K562 (cell line): ENCODE data around the gene FDX1. TPM values are rescaled to one million over a fixed set of nuclear protein-coding genes. Genes with fewer than 3 reads are reported as not detected.

Source experiments
- ATAC-seq: fragments of 200-7000 bp; cut with Tn5 transposase; 3 replicates; pipeline ENCODE4 v1.9.1; 2020; ENCODE audit warnings: moderate library complexity
- BruUV-seq: library from RNA; stranded (reverse); fragments of 400-500 nt; replicated peaks from 2 replicates; lab custom pipeline; 2021; lab: Mats Ljungman, UMichigan
- CTCF ChIA-PET: fragments of 300-600 bp; formaldehyde crosslinking; extraction: SDS; loops from one replicate; lab custom pipeline; 2021; ENCODE audit warnings: low intra/inter-chr PET ratio; lab: Yijun Ruan, JAX
- POLR2A ChIA-PET: fragments of 300-600, 350-650 bp; sonication (Branson Sonifier 250); formaldehyde crosslinking; extraction: SDS; loops from one replicate; lab custom pipeline; 2021; ENCODE audit warnings: antibody characterized with exemption, inconsistent platforms; lab: Yijun Ruan, JAX
- DNase-seq, 4 experiments: peaks; one replicate each; pipeline versions ENCODE4 v3.0.0 to v3.0.0-alpha.2; 2011 to 2018; ENCODE audit warnings: low spot score in 3 of 4, mixed read lengths in 3 of 4; ENCODE audit errors: extremely low read depth in 1 of 4
- FAIRE-seq: peaks from 2 replicates; lab custom pipeline; 2011; peaks lifted over from hg19 to GRCh38; lab: Jason Lieb, UNC
- H2AFZ ChIP-seq: 2 replicates; pipeline ENCODE4 v1.6.0; 2011; ENCODE audit warnings: low read depth, low read length, control low read depth, inconsistent platforms
- H3K27ac ChIP-seq: fragments of 200-600 bp; 3 replicates; pipeline ENCODE4 v1.8.0; 2011; ENCODE audit warnings: low read depth, mild to moderate bottlenecking, control low read depth, inconsistent platforms, low read length, moderate library complexity, mixed read lengths; ENCODE audit errors: extremely low read depth
- H3K27me3 ChIP-seq, 2 experiments: fragments of 300-600 bp in 1 of 2; 2 replicates in 1 of 2; 3 replicates in 1 of 2; pipeline versions ENCODE4 v1.6.0 to v1.8.0; 2011; ENCODE audit warnings: inconsistent platforms in 2 of 2, low read length in 2 of 2, mild to moderate bottlenecking in 1 of 2, mixed read lengths in 1 of 2, moderate library complexity in 1 of 2; ENCODE audit not compliant: control insufficient read depth in 2 of 2, insufficient read depth in 2 of 2
- H3K36me3 ChIP-seq: fragments of 300-600 bp; 3 replicates; pipeline ENCODE4 v1.8.0; 2011; ENCODE audit warnings: mild to moderate bottlenecking, low read length, inconsistent platforms; ENCODE audit not compliant: control insufficient read depth, insufficient read depth
- H3K4me1 ChIP-seq, 2 experiments: fragments of 200-600 bp in 1 of 2; replicated peaks in 1 of 2; 2 replicates in 1 of 2; 3 replicates in 1 of 2; pipeline versions ENCODE4 v1.5.1 to v1.8.0; 2011; ENCODE audit warnings: inconsistent platforms in 2 of 2, low read length in 2 of 2, mild to moderate bottlenecking in 1 of 2, mixed read lengths in 1 of 2, moderate library complexity in 1 of 2; ENCODE audit not compliant: control insufficient read depth in 2 of 2, insufficient read depth in 2 of 2
- H3K4me2 ChIP-seq: 2 replicates; pipeline ENCODE4 v1.6.1; 2011; ENCODE audit warnings: low read length, control low read depth, inconsistent platforms, mixed read lengths; ENCODE audit not compliant: insufficient read depth
- H3K4me3 ChIP-seq: fragments of 200-600 bp; sonication (generic), shearing (Covaris generic); 2 replicates; pipeline ENCODE4 v1.5.1; 2016; ENCODE audit warnings: control low read depth, inconsistent platforms
- H3K79me2 ChIP-seq: fragments of 200-600 bp; 3 replicates; pipeline ENCODE4 v1.8.0; 2011; ENCODE audit warnings: low read length, inconsistent platforms; ENCODE audit not compliant: control insufficient read depth, insufficient read depth
- H3K9ac ChIP-seq, 2 experiments: 2 replicates each; pipeline versions ENCODE4 v1.6.0 to v1.6.1; 2011; ENCODE audit warnings: low read depth in 2 of 2, low read length in 2 of 2, control low read depth in 1 of 2, inconsistent platforms in 1 of 2, mild to moderate bottlenecking in 1 of 2, mixed read lengths in 1 of 2; ENCODE audit not compliant: insufficient read depth in 1 of 2
- H3K9me1 ChIP-seq: one replicate; pipeline ENCODE4 v1.6.0; 2011; ENCODE audit warnings: inconsistent platforms, mild to moderate bottlenecking, low read length, moderate library complexity; ENCODE audit not compliant: control insufficient read depth, insufficient read depth
- H3K9me3 ChIP-seq: replicated peaks from 2 replicates; pipeline ENCODE4 v1.5.1; 2011; ENCODE audit warnings: low read depth, low read length, inconsistent platforms; ENCODE audit not compliant: control insufficient read depth, insufficient read depth
- H4K20me1 ChIP-seq: replicated peaks from 2 replicates; pipeline ENCODE4 v1.6.1; 2011; ENCODE audit warnings: low read length, inconsistent platforms, mixed read lengths; ENCODE audit not compliant: control insufficient read depth, insufficient read depth
- ETV5 ChIP-seq: sonication (generic); formaldehyde crosslinking; IDR thresholded peaks from 2 replicates; pipeline ENCODE4 v1.4.0; 2020; ENCODE audit warnings: low read depth, mild to moderate bottlenecking, missing genetic modification reagents
- HDAC1 ChIP-seq, 2 experiments: fragments of 450-650 bp; IDR thresholded peaks; 2 replicates each; pipeline ENCODE4 v1.6.1; 2016 to 2017; ENCODE audit warnings: inconsistent platforms in 1 of 2, mild to moderate bottlenecking in 1 of 2, moderate library complexity in 1 of 2
- WGBS: fragments of 100-300 bp; shearing (Covaris generic); methylation state at CpG from one replicate; pipeline ENCODE4 v1.1.6; 2016; ENCODE audit warnings: low coverage, mixed read lengths; ENCODE audit not compliant: insufficient coverage; ENCODE audit errors: missing lambda C conversion rate; 5-methylcytosine and 5-hydroxymethylcytosine counted together
- in situ Hi-C: fragments of 300-500 bp; cut with MboI; formaldehyde crosslinking; loops from 4 replicates; pipeline ENCODE4 v1.15.0; 2018; ENCODE audit warnings: inconsistent platforms, mixed read lengths
- intact Hi-C: fragments of 100-400 bp; cut with micrococcal nuclease; formaldehyde crosslinking; loops from 2 replicates; pipeline ENCODE4 v1.14.2; 2022
- polyA plus RNA-seq, 8 experiments: library from polyadenylated mRNA; depleted of rRNA in 4 of 8; stranded (reverse) in 5 of 8; unstranded in 3 of 8; fragments of >200 nt; fragmentation: Nextera tagmentation in 2 of 8; fragmentation: Illumina TruSeq in 1 of 8; extraction: Ambion mirVana in 2 of 8; extraction: Trizol in 1 of 8; gene quantifications; 2 replicates each; pipeline versions ENCODE4 v1.2.1 to v1.2.3, GENCODE V29; 2011 to 2014; ENCODE audit warnings: inconsistent platforms in 1 of 8, missing spikeins in 1 of 8
- total RNA-seq, 7 experiments: library from RNA; depleted of rRNA in 6 of 7; stranded (reverse); fragments of >200 nt in 6 of 7; fragmentation: Illumina TruSeq in 2 of 7; extraction: Trizol in 2 of 7; gene quantifications; 2 replicates each; pipeline versions ENCODE4 v1.2.1 to v1.2.3, GENCODE V29; 2011 to 2021; ENCODE audit warnings: low replicate concordance in 1 of 7
- TF ChIP-seq, protein P1 (sequence below): fragments of 450-650 bp; IDR thresholded peaks from 2 replicates; pipeline ENCODE4 v1.6.1; 2016; ENCODE audit warnings: low read depth
- TF ChIP-seq, protein P2 (sequence below): fragments of 250-450 bp; sonication (Bioruptor Pico); IDR thresholded peaks from 2 replicates; pipeline ENCODE4 v1.4.0; 2020; ENCODE audit warnings: mild to moderate bottlenecking, moderate library complexity
- TF ChIP-seq, protein P3 (sequence below): sonication (generic); formaldehyde crosslinking; IDR thresholded peaks from 2 replicates; pipeline ENCODE4 v1.8.0; 2022; ENCODE audit warnings: missing genetic modification reagents, mild to moderate bottlenecking, borderline replicate concordance

Gene FDX1
- total and polyA plus RNA-seq, 9 of the 15 experiments (the other 6 are each of a cell fraction or from before 2014, with no cell fraction given), result 6.4 to 14.3 (median 11.4) TPM

DNA sequence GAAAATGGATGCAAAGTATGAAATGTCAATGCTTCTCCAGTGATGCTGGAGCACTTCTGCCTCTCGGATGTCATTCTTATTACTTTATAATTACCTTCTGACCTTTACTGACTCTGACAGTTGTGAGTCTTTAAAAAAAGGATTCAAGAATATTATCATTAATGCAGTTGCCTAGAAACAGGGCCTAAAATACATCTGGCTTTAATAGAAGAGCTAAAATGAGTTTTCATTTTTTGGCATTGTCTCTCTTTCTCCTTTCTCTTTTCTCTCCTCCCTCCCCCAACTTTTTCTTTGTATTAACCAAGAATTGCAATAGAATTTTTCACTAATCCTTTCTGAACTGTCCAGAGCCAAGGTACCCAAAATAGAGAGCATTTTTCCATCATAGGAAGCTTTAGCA, 45.9 kb downstream of the FDX1 start (continued):
- TF ChIP-seq, protein P1, sequence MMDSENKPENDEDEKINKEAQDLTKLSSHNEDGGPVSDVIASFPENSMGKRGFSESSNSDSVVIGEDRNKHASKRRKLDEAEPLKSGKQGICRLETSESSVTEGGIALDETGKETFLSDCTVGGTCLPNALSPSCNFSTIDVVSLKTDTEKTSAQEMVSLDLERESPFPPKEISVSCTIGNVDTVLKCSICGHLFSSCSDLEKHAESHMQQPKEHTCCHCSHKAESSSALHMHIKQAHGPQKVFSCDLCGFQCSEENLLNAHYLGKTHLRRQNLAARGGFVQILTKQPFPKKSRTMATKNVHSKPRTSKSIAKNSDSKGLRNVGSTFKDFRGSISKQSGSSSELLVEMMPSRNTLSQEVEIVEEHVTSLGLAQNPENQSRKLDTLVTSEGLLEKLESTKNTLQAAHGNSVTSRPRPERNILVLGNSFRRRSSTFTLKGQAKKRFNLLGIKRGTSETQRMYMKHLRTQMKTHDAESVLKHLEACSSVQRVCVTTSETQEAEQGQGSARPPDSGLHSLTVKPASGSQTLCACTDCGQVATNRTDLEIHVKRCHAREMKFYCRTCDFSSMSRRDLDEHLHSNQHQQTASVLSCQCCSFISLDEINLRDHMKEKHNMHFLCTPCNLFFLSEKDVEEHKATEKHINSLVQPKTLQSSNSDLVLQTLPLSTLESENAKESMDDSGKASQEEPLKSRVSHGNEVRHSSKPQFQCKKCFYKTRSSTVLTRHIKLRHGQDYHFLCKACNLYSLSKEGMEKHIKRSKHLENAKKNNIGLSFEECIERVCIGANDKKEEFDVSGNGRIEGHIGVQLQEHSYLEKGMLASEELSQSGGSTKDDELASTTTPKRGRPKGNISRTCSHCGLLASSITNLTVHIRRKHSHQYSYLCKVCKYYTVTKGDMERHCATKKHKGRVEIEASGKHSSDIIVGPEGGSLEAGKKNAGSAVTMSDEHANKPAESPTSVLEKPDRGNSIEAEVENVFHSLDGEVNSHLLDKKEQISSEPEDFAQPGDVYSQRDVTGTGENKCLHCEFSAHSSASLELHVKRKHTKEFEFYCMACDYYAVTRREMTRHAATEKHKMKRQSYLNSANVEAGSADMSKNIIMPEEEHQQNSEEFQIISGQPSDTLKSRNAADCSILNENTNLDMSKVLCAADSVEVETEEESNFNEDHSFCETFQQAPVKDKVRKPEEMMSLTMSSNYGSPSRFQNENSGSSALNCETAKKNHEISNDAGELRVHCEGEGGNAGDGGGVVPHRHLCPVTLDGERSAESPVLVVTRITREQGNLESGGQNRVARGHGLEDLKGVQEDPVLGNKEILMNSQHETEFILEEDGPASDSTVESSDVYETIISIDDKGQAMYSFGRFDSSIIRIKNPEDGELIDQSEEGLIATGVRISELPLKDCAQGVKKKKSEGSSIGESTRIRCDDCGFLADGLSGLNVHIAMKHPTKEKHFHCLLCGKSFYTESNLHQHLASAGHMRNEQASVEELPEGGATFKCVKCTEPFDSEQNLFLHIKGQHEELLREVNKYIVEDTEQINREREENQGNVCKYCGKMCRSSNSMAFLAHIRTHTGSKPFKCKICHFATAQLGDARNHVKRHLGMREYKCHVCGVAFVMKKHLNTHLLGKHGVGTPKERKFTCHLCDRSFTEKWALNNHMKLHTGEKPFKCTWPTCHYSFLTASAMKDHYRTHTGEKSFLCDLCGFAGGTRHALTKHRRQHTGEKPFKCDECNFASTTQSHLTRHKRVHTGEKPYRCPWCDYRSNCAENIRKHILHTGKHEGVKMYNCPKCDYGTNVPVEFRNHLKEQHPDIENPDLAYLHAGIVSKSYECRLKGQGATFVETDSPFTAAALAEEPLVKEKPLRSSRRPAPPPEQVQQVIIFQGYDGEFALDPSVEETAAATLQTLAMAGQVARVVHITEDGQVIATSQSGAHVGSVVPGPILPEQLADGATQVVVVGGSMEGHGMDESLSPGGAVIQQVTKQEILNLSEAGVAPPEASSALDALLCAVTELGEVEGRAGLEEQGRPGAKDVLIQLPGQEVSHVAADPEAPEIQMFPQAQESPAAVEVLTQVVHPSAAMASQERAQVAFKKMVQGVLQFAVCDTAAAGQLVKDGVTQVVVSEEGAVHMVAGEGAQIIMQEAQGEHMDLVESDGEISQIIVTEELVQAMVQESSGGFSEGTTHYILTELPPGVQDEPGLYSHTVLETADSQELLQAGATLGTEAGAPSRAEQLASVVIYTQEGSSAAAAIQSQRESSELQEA, result no peak

DNA sequence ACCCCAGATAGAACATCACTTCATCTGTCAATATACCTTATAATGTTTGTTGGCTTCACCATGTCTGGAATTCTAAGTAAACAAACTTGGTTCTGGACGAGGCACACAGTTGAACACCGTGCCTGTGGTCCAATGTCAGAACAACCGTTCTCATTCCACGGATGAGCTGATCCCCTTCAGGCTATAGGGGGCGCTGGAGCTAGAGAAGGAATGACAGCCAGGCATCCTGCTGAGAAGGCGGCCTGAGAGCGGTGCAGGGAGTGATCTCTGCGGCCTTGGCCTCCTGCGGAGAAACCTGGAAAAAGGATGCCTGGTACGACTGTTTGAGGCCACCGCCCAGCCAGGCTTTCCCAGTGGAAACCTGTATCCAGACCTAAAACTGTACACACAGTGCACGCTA, 48.7 kb downstream of the FDX1 start:
- Histone ChIP-seq H3K4me1 (no peaks in the 10 kb centered on the region; a peak in 2 of 5 replicates), H3K27me3 (no peaks in the 10 kb centered on the region), H3K27ac (no peak overlapping the region), H3K9me3 (no peaks in the 10 kb centered on the region), H3K4me3 (no peak overlapping the region), H4K20me1 (no peaks in the 10 kb centered on the region; the same call in 1 of the 2 replicates), H3K9ac (no peak overlapping the region), H3K79me2 (no peaks in the 10 kb centered on the region), H3K9me1 (no peaks in the 10 kb centered on the region), H2AFZ (no peak overlapping the region), H3K4me2 (no peak overlapping the region), H3K36me3 (no peaks in the 10 kb centered on the region)
- intact Hi-C loops (no loop called here), in situ Hi-C loops (no loop called here)
- peak; percentile 83 for FAIRE-seq
- peak; percentile 96 for ATAC-seq
- DNase-seq, result peak; percentile 50 to 59 (median 54)
- WGBS, result 8% methylated on average over 12 of the region's 12 CpGs
- POLR2A ChIA-PET, result interaction anchor here (0.7 kb wide), 1 partner anchor 987 kb away, joined by 3 read pairs; no protein-coding TSS in a partner anchor
- no TSS peak for BruUV-seq
- CTCF ChIA-PET, result no interaction called here
- TF ChIP-seq HDAC1 (IDR thresholded peaks at IDR 0.05), result no peak
- no peak for TF ChIP-seq ETV5
- TF ChIP-seq, protein P2, sequence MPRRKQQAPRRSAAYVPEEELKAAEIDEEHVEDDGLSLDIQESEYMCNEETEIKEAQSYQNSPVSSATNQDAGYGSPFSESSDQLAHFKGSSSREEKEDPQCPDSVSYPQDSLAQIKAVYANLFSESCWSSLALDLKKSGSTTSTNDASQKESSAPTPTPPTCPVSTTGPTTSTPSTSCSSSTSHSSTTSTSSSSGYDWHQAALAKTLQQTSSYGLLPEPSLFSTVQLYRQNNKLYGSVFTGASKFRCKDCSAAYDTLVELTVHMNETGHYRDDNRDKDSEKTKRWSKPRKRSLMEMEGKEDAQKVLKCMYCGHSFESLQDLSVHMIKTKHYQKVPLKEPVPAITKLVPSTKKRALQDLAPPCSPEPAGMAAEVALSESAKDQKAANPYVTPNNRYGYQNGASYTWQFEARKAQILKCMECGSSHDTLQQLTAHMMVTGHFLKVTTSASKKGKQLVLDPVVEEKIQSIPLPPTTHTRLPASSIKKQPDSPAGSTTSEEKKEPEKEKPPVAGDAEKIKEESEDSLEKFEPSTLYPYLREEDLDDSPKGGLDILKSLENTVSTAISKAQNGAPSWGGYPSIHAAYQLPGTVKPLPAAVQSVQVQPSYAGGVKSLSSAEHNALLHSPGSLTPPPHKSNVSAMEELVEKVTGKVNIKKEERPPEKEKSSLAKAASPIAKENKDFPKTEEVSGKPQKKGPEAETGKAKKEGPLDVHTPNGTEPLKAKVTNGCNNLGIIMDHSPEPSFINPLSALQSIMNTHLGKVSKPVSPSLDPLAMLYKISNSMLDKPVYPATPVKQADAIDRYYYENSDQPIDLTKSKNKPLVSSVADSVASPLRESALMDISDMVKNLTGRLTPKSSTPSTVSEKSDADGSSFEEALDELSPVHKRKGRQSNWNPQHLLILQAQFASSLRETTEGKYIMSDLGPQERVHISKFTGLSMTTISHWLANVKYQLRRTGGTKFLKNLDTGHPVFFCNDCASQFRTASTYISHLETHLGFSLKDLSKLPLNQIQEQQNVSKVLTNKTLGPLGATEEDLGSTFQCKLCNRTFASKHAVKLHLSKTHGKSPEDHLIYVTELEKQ (CRISPR knock-in tag), result no peak
- TF ChIP-seq, protein P3, sequence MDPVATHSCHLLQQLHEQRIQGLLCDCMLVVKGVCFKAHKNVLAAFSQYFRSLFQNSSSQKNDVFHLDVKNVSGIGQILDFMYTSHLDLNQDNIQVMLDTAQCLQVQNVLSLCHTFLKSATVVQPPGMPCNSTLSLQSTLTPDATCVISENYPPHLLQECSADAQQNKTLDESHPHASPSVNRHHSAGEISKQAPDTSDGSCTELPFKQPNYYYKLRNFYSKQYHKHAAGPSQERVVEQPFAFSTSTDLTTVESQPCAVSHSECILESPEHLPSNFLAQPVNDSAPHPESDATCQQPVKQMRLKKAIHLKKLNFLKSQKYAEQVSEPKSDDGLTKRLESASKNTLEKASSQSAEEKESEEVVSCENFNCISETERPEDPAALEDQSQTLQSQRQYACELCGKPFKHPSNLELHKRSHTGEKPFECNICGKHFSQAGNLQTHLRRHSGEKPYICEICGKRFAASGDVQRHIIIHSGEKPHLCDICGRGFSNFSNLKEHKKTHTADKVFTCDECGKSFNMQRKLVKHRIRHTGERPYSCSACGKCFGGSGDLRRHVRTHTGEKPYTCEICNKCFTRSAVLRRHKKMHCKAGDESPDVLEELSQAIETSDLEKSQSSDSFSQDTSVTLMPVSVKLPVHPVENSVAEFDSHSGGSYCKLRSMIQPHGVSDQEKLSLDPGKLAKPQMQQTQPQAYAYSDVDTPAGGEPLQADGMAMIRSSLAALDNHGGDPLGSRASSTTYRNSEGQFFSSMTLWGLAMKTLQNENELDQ (CRISPR knock-in tag), result no peak
